ENCODE data around the gene RWDD2A.

DNA sequence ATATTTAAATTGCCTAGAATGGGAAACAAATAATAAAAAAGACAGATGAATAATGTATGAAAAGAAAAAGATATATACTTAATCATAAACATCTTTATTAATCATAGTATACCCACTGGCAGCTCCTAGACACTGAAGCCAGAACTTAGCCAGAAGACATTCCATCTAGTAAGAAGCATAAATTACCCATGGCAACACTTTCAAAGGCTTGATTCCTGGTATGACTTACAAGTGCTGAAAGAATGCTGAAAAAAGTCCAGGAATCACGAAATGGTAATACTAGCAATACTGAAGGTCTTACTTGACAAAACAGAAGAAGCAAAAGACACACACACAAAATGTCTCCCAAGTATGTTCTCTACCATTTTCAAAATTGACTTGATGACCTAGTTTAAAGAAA lies 38.0 kb downstream of the RWDD2A start:
- no peak for TF ChIP-seq CTCF (conservative IDR thresholded peaks at IDR 0.05 in 1 of 2, IDR thresholded peaks at IDR 0.05 in 1 of 2; ENCODE audit: low read depth in 1 of 2, low read length in 2 of 2)
- no peak for TF ChIP-seq EZH2 (IDR thresholded peaks at IDR 0.05; ENCODE audit: low read length, missing control alignments)
